ENCODE data around the gene BRD7.

The BRD7 gene

DNA sequence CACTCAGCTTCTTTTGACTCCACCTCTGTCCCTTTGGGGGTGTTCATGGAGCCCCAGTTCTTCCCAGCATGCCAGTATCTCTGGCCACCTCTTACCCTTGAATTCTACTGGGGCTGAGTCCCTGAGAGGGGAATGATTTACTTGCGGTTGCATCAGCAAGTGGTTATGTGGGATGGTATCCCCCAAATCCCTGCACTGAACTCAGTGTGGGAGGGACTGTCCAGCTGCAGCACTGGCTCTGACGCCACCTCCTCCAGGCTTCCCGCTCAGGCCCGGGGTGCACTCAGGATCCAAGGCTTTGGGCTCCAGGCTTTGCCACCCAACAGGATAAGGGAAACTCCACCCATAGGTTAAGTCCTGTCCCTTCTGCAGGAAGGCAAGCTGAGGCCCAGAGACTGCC lies 21.1 kb upstream of the BRD7 start:
- no peak for DNase-seq (ENCODE audit: low read depth in 2 of 2)

DNA sequence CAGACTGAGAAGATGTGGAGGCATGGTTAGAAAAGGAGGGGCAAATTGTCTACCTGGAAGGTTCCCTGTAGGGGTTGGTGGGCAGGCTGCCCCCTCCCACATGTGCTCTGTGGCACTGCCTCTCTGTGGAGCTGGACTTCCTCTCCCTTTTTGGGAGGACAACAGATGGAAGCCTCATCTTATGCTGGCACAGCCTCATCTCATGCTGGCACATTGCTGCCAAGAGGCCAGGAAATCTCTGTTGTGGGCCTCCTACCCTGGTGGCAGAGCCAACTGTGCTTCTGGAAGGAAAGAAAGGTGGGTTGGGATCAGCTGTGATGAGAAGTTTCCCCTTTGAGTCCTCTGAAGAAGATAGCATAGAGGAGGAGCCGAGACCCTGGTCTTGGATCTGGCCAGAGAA lies 19.7 kb upstream of the BRD7 start:
- no peak for DNase-seq (ENCODE audit: low read depth in 2 of 2)

DNA sequence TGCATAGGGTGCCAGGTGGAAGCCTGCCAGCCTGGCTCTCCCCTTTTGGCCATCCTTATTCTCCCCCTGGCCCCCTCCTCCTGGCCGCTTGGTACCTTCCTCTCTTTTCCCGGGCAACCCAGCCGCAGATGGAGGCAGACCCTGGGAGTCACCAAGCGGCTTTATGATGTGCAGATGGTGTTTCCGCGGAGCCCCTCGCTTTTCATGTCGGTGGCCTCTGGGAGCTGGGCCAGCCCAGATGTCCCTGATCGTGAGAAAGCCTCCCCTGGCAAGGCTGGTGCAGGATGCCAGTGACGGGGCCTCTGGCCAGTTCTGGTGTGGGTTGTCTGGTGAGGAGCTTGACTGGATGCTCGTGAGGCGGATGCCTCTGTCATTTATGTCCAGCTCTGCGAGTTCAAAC lies 18.0 kb upstream of the BRD7 start:
- DNase-seq (ENCODE audit: low read depth in 2 of 2) = no peak

DNA sequence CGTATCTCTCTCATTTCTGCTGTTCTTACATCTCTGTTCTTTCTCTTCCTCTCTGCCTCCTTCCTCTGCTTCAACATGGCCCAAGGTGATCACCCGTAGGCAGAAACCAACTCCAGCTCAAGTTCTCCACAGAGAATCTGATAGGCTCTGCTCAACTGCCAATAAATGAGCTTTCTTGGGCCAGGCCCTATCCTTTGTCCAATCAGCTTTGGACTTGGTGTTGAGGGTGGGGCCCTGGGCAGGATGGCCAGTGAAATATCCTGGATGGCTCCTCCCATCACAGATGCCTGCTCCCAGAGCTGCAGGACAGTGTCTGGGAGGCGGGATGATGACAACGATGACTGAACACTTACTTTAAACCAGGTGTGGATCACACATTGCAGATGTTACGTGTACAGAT lies 17.4 kb upstream of the BRD7 start:
- DNase-seq (ENCODE audit: low read depth in 2 of 2) = no peak

DNA sequence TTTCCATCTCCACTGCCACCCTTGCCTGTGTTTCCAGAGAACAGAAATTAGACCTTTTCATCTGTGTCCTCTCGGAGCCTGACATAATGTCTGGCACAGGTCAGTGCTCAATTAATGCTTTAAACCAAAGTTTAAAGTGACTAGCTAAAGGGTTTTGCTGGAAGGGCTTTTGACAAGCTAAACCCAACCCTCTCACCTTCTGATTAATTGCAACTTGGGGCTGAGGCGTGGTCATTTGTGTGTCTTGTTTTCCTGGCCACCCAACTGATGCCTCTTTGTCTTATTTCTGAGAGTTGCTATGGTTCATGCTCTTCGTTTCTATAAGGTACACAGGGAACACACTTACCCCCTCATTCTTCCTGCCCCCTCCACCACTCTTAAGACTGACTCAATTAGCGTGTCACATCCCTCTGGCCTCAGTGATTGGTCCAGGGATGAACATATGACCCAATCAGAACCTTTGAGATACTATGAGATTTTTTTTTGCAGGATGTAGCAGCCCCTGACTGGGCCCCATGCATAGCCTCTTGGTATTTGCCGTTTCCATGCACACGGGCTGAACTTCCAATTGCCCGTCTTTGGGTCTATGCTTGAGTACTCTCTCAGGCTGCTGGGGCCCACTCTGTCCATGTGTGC lies 15.8 kb upstream of the BRD7 start:
- no peak for DNase-seq (ENCODE audit: low read depth in 2 of 2)

DNA sequence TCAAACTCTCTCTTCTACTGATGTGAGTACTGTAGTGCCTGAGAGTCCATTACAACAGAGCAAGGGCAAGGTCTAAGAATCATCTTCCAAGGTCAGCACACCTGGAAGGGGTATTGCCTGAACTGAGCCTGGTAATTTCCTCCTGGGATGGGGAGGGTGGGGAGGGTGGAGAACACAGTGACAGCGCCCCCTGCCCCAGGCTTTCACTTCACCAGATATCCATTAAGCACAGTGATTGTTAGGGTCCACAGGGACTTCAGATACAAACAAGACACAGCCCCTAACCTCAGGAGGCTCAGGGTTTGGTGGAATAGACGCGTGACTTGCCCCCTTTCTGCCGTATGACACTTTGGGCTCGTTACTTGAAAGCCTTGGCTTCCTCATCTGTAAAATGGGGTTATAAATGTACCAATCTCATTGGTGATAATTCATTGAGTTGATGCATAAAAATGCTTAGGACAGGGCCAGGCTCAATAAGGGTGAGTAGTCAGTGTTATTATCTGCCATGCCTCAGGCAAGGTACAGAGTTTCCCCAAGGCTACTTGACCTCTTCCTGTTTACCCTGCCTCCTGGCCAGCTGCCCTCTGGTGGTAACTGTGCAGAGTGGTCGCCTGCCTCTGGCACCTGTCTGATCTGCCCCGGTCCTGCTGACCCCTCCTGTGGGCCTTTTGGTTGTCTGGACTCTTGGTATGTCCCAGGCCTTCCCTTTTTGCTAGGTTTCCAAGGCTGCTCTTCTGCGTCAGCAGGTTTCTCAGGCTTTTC lies 13.1 kb upstream of the BRD7 start:
- no peak for DNase-seq (ENCODE audit: low read depth in 2 of 2)

DNA sequence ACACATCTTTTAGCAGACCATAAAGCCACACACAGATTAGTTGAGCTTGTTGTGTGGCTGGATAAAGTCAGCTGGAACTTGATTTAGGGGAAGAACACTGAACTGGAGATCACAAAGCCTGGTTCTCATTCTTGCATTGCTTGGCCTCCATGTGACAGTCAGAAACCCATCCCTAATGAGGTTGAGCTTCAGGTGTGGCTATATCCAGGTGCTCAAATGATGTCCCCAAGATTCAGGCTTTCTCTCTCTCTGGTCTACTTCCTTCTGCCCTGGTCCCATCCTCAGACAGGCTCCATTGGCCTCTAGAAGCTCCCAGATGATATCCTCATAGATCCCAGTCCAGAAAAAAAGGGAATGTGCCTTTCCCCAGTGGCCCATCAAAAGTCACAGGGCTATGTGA lies 9.6 kb upstream of the BRD7 start:
- no peak for DNase-seq (ENCODE audit: low read depth in 2 of 2)

DNA sequence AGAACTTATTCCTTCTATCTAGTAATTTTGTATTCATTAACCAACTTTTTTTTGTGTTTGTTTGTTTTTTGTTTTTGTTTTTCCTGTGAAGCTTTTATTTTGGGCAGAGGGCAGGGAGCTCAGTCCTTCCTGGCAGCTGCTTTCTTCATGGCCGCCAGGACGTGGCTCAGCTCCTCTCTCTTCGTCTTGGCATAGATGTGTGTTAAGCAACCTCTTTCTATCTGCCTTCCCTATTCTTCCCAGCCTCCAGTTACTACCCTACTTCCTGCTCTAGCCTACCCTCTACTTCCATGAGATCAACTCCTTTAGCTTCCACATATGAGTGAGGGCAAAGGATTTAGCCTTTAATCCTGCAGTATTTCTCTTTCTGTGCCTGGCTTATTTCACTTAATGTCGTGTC lies 8.2 kb upstream of the BRD7 start:
- no peak for DNase-seq (ENCODE audit: low read depth in 2 of 2)

DNA sequence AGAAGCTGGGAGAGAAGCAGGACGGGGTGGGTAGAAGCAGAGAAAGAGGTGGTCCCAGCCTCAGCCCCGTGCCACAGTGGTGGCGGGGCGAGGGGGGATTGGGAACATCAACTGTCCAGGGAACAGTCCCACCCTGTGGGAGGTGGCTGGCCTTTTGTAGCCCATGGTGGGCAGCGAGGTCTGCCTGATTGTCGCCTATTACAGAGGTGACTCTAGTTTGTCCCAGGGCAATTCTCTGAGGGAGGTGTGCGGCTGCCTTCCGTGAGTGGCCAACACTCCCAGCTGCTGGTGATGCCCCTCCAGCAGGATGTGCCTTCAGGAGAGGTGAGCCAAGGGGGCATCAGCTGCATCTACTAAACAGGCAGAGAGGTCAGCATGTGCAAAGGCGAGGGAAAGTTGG lies 5.0 kb upstream of the BRD7 start:
- no peak for DNase-seq (ENCODE audit: low read depth in 2 of 2)

DNA sequence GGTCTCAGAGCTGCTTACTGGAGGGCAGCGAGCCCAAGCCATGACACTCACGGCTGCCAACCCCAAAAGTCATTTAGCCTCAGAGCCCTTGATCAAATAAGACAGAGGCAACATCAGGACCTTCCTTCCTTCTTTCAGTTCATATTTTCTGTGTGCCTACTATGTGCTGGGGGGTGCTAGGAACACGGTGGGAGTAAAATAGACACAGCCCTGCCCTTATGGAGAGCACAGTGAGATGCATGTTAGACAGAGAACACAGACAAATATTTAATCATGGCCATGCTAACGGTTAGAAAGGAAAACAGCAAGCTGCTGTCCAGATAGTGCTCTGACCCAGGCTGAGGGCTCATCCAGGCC lies 4.5 kb upstream of the BRD7 start:
- no peak for DNase-seq (ENCODE audit: low read depth in 2 of 2)

DNA sequence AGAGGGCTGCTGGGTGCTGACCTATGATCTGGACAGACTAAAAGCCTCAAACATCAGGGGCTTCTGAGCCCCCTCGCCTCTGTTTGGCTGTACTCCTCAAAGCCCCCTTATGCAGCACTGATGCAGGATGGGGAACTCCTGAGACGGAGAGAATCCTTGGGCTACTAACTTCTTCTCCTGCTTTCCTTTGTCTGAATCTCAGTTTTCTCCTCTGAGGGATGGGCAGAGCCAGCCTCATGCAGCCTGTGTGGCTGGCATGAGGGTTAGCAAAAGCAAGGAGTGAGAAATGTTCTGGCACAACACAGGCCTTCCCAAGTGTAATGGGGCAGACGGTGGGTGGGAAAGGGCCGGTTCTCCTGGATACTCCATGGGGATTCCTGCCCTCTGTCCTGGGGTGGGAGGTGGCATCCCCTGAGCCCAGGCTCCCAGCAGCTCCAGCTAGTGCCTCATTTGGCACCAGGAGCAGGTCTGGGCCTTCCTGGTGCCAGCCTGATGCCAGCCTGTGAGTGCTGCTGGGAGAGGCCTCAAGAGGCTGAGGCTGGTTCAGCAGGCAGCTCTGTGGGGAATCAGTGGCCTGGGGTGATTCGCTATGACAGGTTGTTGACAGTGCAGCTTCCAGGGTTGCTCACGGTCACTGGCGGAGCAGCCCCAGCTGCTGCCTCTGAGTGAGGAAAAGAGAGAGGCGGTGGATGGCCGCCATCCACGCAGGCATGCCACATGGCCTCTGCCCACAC lies 4.0 kb upstream of the BRD7 start:
- no peak for DNase-seq (ENCODE audit: low read depth in 2 of 2)

DNA sequence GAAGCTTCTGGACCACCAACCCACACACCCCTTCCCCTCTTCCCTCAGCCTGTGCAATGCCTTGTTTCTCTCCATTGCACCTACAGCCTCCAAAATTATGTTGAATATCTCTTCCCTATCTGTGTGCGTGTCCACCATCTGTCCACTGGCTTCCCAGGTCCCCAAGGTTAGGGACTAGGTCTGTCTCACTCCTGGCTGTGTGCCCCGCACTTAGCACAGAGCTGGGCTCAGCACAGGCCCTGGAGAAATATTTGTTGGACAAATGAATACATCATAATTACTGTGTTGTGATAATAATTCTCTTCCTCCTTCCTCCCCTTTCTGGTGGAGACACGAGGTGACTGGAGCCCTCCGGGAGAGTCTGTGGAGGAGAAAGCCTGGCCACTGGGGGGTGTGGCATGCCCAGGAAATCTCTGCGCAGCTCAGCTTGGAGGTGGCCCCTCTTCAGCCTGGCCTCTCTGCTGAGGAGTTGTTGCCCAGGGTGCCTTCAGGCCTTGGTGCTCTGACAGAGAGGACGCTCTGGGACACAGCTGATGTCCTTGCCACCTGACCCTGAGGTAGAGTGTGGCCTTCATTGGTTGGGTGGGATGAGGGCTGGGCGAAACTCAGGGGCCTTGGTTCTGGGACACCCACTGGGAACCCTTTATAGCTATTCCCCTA lies 3.3 kb upstream of the BRD7 start:
- no peak for DNase-seq (ENCODE audit: low read depth in 2 of 2)

DNA sequence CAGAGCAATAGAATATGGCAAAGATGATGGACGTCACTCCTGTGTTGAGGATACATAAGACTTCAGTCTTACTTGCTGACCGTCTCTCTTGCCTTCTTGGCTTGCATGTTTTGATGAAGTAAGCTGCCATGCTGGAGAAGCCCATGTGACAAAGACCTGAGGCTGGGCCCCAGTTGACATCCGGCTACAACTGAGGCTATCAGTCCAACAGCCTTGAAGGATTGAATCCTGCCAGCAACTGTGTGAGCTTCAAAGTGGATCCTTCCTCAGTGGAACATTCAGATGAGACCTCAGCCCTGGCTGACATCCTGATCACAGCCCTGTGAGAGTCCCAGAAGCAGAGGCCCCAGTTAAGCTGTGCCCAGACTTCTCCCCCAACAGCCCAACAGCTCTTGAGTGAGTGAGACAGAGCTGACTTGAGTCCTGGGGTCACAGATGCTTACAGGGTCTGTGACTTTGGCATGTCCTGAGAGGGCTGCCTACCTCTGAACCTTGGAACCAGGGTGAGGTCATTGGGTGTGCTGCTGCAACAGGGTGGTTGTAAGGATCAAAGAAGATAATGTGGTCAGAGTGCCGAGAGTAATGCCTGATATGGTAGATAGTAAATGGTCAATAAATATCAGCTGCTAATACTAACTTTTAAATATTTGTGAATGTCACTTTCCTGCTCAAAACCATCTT lies 2.4 kb upstream of the BRD7 start:
- DNase-seq (ENCODE audit: low read depth in 2 of 2) = no peak

DNA sequence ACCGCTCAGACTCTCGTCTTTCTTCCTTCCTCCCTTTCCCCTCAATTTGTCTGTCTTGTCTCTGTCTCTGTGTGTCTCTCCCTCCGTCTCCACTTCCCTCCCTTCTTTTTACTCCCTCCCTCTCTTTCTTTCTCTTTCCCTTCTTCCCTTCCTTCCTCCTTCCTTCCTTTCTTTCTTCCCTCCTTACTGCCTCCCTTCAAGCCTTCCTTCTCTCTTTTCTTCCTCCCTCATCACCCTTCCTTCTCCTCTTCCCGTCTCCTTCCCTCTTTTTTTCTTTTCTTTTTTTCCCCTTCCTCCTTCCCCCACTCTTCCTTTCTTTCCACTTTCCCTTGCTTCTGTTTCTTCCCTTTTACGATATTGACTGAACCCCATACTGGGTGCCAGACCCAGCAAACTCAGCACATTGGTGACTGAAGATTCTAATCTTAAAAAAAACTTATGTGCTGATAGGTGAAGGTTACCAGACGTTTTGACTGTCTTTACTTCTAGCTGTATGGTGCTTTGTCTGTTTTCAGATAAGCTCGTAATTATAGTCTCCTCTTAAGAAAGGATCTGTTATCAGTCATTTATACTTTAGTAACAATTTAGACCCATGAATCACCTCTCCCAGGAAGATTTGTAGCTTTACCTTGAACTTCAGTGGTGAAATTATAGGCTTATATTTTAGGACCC lies 481 bp upstream of the BRD7 start:
- no peak for DNase-seq (ENCODE audit: low read depth in 2 of 2)

DNA sequence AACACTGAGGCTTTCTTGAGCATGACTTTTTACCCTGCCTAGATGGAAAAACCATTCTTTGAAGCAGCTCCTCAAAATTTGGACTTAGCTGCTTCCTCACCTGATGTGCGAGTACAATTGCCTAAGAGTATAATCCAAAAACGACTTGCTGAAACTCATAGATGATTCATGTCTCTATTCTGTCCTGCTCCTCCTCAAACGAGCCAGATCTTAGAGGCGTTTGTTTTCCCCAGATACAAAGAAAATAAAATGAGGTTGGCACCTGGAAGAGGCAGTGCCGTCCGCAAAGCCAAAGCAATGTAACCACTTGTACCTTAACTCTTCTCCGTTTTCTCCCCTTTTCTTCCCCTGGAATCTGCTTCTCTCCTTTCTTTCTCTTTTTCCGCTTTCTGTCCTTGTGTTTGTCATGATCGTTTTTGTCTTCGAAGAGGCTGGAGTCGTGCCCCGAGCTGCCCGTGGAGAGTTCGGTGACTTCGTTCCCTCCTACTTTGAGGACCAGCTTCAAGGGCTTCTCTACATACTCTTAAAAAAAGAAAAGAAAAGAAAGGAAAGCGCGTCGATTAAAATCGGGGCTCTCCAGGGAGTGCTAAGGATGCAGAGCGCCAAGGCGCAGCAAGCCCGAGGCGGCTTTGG lies 895 bp downstream of the BRD7 start:
- DNase-seq (ENCODE audit: low read depth in 2 of 2) = no peak

DNA sequence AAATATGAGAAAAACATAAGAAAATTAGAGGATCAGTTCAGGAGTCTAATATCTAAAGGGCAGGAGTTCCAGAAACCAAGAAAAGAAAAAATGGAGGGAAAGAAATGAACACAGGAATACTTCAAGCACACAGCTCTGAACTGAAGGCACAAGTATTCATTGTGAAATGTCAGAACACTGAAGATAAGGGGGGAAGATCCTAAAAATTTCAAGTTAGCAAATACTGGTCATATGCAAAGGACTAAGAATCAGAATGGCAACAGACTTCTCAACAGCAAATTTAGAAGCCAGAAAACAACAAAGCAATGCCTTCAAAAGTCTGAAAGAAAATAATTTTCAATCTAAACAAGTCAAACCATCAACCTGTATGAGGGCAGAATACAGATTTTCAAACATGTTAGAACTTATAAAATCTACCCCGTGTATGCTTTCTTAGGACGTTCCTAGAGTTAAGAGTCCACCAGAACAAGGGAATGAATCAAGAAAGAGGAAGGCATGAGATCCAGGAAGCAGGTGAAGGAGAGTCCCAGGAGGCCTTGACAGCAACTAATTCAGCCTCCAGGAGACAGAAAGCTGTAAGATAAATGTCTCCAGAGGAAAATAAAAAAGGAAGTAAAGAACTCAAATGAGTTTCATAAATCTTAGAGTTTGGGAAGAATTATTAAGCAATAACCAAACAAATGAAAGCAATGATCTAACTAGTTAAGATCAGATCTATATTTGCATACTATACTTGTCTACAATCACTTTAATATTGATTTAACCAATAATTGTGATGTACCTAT lies 2.8 kb downstream of the BRD7 start:
- no peak for DNase-seq (ENCODE audit: low read depth in 2 of 2)

DNA sequence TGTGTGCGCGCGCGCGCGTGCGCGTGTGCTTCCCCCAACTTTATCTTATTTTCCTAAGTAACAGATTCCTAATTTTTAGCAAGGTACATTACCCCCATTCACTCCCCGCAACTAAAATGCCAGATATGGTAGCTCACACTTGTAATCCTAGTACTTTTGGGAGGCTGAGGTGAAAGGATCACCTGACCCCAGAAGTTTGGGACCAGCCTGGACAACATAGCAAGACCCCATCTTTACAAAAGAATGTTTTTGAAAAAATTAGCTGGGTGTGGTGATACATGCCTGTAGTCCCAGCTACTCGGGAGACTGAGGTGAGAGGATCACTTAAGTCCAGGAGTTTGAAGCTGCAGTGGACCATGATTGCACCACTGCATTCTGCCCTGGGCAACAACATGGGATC lies 5.1 kb downstream of the BRD7 start:
- DNase-seq (ENCODE audit: low read depth in 2 of 2) = no peak

DNA sequence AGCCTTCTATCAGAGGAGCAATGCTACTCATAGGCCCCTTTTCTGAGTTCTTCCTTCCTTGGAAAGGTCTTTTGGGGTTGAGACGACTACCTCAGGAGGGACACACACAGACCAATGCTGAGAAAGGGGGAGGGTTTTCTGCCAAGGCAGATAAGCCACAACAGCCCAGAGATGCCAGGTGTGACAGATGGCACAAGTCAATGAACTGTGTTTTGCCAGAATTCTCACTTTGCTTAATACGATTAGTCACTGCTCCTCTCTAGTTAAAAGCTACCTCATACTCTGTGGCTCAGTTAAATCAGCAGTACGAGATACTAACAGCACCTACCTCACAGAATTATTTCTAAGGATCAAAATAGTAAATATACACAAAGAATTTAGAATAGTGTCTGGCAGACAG lies 8.0 kb downstream of the BRD7 start:
- DNase-seq (ENCODE audit: low read depth in 2 of 2) = no peak

DNA sequence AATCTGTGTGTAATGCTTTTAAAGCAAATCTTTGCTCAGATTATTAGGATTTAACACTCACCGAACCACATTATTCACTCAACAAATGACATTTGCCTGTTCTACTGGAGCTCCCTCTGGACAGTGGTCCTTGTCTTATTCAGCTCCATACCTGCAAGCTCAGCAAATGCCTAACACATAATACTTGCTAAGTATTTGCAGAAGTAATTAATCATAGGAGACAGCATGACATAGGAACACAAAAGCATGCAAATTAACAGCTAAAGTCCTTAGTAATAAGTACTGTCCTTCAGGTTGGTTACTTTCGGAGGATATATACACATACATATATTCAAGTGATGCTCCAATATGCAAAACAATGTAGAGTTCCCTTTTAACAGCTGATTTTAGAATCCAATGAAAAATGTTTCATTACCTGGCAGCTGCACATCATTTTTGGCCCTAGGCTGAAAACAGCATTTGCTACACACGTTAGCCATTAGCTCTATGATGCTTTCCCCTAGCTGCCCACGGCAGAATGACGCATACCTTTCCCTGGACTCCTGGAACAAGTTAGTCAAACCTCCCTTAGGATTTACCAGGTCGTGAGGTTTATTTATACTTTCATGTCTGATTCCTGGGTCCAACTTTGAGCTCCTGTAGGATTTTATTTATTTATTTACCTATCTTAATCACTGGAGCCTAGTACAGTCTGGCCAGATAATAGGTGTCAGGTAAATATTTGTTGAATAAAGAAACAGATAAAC lies 8.6 kb downstream of the BRD7 start:
- no peak for DNase-seq (ENCODE audit: low read depth in 2 of 2)

DNA sequence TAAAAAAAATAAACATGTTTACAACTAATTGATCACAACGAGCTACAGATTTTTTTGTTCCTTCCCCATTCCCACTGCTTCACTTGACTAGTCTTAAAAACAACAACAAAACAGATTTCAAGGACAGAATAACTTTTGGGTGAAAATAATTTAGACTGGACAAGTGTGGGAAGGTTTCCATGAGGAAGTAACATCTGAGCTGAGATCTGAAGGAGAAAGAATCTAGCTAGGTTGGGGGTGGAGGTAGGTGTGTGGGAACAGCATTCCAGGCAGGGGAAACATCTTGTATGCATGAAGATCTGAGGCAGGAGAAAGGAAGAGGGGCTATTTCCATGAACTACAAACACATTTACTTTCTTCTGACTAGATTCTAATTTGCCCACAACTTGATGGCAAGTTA lies 9.2 kb downstream of the BRD7 start:
- DNase-seq (ENCODE audit: low read depth in 2 of 2) = no peak

All from stimulated activated CD4-positive, alpha-beta T cell treated with anti-CD3 and anti-CD28 coated beads, Interleukin-1b, Interleukin-23, amount 100 ng/mL, for 4 hours (primary cell).